Heart right ventricle (tissue), 16 donors: ENCODE measurements around the gene CSMD2. TPM values are rescaled to one million over a fixed set of nuclear protein-coding genes. Genes with fewer than 3 reads are reported as not detected.
A peak's percentile ranks its signal among the peaks of the same experiment; 100 is the strongest.

Experiments used
- ATAC-seq, 8 donors: fragments of 200-7000 bp; cut with Tn5 transposase; one replicate each; pipeline ENCODE4 v1.9.1; 2020; ENCODE audit warnings: mild to moderate bottlenecking in 8 of 8, moderate library complexity in 8 of 8, moderate number of reproducible peaks in 1 of 8
- DNase-seq, 2 donors: peaks; one replicate each; pipeline ENCODE4 v3.0.0-alpha.2; 2020
- H3K27ac ChIP-seq, 10 donors: fragments of 200-600 bp; sonication (generic) in 2 of 10; one replicate each; pipeline versions ENCODE4 v1.5.0 to v1.8.0; 2020 to 2022; ENCODE audit warnings: mild to moderate bottlenecking in 3 of 10
- H3K27me3 ChIP-seq, 7 donors: fragments of 200-600 bp; one replicate each; pipeline ENCODE4 v1.8.0; 2021 to 2022; ENCODE audit warnings: mild to moderate bottlenecking in 2 of 7
- H3K36me3 ChIP-seq, 9 donors: fragments of 200-600 bp; sonication (generic) in 1 of 9; one replicate each; pipeline versions ENCODE4 v1.5.0 to v1.8.0; 2020 to 2022; ENCODE audit warnings: mild to moderate bottlenecking in 2 of 9
- H3K4me1 ChIP-seq, 9 donors: fragments of 200-600 bp; sonication (generic) in 1 of 9; one replicate each; pipeline versions ENCODE4 v1.5.0 to v1.8.0; 2020 to 2022; ENCODE audit warnings: mild to moderate bottlenecking in 4 of 9
- H3K4me3 ChIP-seq, 10 donors: fragments of 200-600 bp; sonication (generic) in 2 of 10; one replicate each; pipeline versions ENCODE4 v1.5.0 to v1.8.0; 2020 to 2022; ENCODE audit warnings: mild to moderate bottlenecking in 7 of 10, moderate library complexity in 2 of 10
- H3K9me3 ChIP-seq, 11 donors: fragments of 200-600 bp in 10 of 11; sonication (generic) in 2 of 11; one replicate each; pipeline versions ENCODE4 v1.5.0 to v1.8.0; 2013 to 2022; ENCODE audit warnings: mild to moderate bottlenecking in 2 of 11, control low read depth in 1 of 11, moderate library complexity in 1 of 11
- WGBS, 2 donors: extraction: QIAGEN DNeasy Blood & Tissue Kit; methylation state at CpG; one replicate each; pipeline ENCODE4 v1.1.7; 2013; ENCODE audit warnings: inconsistent platforms in 1 of 2; 5-methylcytosine and 5-hydroxymethylcytosine counted together
- intact Hi-C, 10 donors: fragments of 100-400 bp; cut with DNase I; formaldehyde crosslinking; loops; one replicate each; pipeline versions ENCODE4 v1.11.1 to v1.14.2; 2022
- polyA plus RNA-seq, 2 donors: library from polyadenylated mRNA; stranded (reverse); fragments of 200-250 nt; gene quantifications; one replicate each; pipeline ENCODE4 v1.2.3, GENCODE V29; 2013
- total RNA-seq, 10 donors: library from RNA; stranded (reverse); fragmentation: NEBNext Ultra II Directional in 3 of 10; extraction: Animal tissue kit (Norgen Biotek cat#: 25700) in 3 of 10; gene quantifications; one replicate each; pipeline versions ENCODE4 v1.2.1 to v1.2.4, GENCODE V29; 2021 to 2023
- TF ChIP-seq, protein P1 (sequence below), 9 donors: fragments of 200-600 bp; sonication (generic) in 2 of 9; IDR thresholded peaks; one replicate each; pipeline versions ENCODE4 v1.5.0 to v1.8.0; 2021 to 2022; ENCODE audit warnings: antibody characterized with exemption in 9 of 9, mild to moderate bottlenecking in 5 of 9, moderate library complexity in 1 of 9
- donor health status: Arrhythmogenic right ventricular cardiomyopathy.
- donor health status: ischemic (EF 13 %, LVEDD 7.1; RV severe dilation, severe dysfunction).
- donor health status: healthy with polysubstance abuse.
- donor health status: DM: no; HTN: yes; CAD: no.
- donor health status: DM: no; HTN: no; CAD: no.
- donor health status: ischemic (EF 25% LVEDD 6.9; RV normal size, moderate dysfunction).
- donor health status: ischemic (EF 25% LVEDD 5.7; RV mildly dilated, moderate dysfunction).
- donor health status: healthy.
- donor health status: DM: yes; HTN: yes; CAD: no.
- donor health status: Ischemic cardiomyopathy.
- donor health status: ischemic (EF 35%, LVEDD 5.7; RV mildly dilated, moderate dysfunction).
- donor health status: nonischemic (EF 11% LVEDD 7.7; RV severe dilation, severe dysfunction).
- donor health status: DM: yes; HTN: yes; CAD: no.
- donor health status: PGD.
- donor health status: ischemic (EF 29% LVEDD 5.4; RV normal size, mild dysfunction).
- donor health status: nonischemic (EF 23%, LVEDD 6.1; RV moderate dilation, normal function).

Gene CSMD2
- total and polyA plus RNA-seq, 12 donors: 0.04 to 0.97 (median 0.14) TPM; not detected in 1

DNA sequence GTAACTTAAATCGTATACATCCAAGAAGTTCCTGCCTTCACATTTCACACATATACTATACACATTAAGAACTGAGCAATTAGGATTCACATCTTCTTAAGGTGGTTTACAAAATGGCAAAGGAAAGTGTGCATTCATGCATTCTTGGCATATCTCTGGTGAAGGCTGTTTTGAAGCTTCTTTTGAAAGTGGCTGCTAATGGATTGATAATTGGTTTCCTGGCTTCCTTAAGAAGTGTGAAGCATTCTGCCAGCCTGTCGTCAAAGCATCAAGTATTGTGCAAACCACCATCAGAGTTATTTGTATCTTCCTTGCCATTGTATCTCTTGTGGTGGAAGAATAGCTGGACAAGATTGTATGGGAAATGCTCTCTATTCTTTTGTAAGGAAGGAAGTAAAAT, 396.2 kb downstream of the CSMD2 start:
- intact Hi-C loops: no loop called here
- no peak for DNase-seq
- H3K36me3 ChIP-seq: no peaks in the 10 kb centered on the region
- ATAC-seq: no peak
- no peak overlapping the region for H3K27ac ChIP-seq
- TF ChIP-seq, protein P1, sequence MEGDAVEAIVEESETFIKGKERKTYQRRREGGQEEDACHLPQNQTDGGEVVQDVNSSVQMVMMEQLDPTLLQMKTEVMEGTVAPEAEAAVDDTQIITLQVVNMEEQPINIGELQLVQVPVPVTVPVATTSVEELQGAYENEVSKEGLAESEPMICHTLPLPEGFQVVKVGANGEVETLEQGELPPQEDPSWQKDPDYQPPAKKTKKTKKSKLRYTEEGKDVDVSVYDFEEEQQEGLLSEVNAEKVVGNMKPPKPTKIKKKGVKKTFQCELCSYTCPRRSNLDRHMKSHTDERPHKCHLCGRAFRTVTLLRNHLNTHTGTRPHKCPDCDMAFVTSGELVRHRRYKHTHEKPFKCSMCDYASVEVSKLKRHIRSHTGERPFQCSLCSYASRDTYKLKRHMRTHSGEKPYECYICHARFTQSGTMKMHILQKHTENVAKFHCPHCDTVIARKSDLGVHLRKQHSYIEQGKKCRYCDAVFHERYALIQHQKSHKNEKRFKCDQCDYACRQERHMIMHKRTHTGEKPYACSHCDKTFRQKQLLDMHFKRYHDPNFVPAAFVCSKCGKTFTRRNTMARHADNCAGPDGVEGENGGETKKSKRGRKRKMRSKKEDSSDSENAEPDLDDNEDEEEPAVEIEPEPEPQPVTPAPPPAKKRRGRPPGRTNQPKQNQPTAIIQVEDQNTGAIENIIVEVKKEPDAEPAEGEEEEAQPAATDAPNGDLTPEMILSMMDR (IDR thresholded peaks at IDR 0.05): no peak
- peaks cover 0 to 2% (median 0%) of the 10 kb centered on the region in 9 donors for H3K4me1 ChIP-seq
- no peak overlapping the region for H3K4me3 ChIP-seq
- 32 to 33% methylated on average over 2 of the region's 2 CpGs for whole genome bisulfite sequencing, 2 donors
- peaks cover 0 to 22% (median 4%) of the 10 kb centered on the region in 7 donors for H3K27me3 ChIP-seq
- no peaks in the 10 kb centered on the region for H3K9me3 ChIP-seq

DNA sequence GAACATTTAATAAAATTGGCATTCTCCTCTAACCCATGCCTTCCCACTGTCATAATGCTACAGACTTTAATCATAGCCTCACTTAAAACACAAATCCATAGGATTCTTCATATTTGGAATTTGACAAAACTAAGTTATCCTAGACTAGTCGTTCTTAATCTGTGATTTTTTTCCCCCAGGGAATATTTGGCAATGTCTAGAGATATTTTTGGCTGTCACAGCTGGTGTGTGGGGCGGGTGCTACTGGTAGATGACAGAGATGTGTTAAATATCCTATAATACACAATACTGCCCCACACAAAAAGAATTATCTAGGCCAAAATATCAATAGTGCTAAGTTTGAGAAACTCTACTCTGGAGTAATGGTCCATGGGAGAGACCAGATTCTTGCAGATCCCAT, 396.9 kb downstream of the CSMD2 start:
- Histone ChIP-seq H3K36me3 (no peaks in the 10 kb centered on the region), H3K4me1 (peaks cover 0 to 8% (median 0%) of the 10 kb centered on the region in 9 donors), H3K4me3 (no peak overlapping the region), H3K9me3 (no peaks in the 10 kb centered on the region), H3K27ac (no peak overlapping the region), H3K27me3 (peaks cover 0 to 16% (median 4%) of the 10 kb centered on the region in 7 donors)
- ATAC-seq (no peak), DNase-seq (no peak)
- intact Hi-C loops: no loop called here
- 29 to 39% methylated on average over 2 of the region's 2 CpGs for WGBS, 2 donors
- TF ChIP-seq, protein P1 (IDR thresholded peaks at IDR 0.05): no peak

DNA sequence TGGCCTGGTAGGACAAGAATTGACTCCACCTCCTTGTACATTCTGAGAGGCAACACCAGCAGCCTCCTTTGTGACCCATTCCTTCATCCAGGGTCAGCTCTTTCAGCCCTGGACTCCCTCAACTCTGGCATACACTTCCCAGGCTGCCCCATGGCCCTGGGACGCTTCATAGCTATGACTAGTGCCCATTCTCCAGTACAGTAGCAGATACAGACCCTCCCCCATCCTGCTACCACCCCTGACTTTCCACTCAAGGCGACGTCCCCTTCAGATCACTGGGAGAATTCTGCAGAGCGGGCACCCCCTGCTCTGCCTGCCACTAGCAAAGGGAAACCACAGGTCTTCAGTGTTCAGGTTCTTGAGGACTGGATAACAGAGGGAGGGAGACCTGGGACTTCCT, 400.9 kb downstream of the CSMD2 start:
- no peak overlapping the region for H3K27ac ChIP-seq
- TF ChIP-seq, protein P1 (IDR thresholded peaks at IDR 0.05): no peak
- H3K4me1 ChIP-seq: peaks cover 0 to 13% (median 0%) of the 10 kb centered on the region in 9 donors
- no peak for DNase-seq
- intact Hi-C loops: no loop called here
- no peaks in the 10 kb centered on the region for H3K36me3 ChIP-seq
- H3K27me3 ChIP-seq: no peaks in the 10 kb centered on the region
- H3K4me3 ChIP-seq: no peak overlapping the region
- WGBS, 2 donors: 74 to 81% methylated on average over 4 of the region's 4 CpGs
- no peaks in the 10 kb centered on the region for H3K9me3 ChIP-seq
- ATAC-seq: no peak

DNA sequence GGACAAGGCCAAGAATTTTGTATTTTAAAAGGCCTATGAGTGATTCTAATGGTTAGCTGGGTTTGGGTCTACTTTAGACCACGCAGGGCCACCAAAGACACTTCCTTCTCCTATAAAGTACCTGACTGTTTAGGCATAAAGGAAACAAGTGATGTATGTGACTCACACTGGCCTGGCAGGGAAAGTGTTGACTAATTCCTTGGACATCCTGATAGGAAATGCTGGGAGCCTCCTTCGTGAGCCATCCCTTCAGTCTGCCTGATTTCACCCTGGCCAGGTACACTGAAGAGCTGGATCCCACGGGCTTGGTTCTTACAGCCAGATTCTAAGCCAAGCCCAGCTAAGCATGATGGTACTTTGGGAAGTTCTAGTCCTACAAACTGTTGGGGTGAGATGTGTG, 401.6 kb downstream of the CSMD2 start:
- Histone ChIP-seq H3K27ac (peak overlapping the region in 1 of 10 donors; percentile 15), H3K9me3 (no peaks in the 10 kb centered on the region), H3K4me3 (no peak overlapping the region), H3K36me3 (no peaks in the 10 kb centered on the region), H3K4me1 (peaks cover 0 to 19% (median 0%) of the 10 kb centered on the region in 9 donors), H3K27me3 (no peaks in the 10 kb centered on the region)
- peak in 1 of 8 donors; percentile 36 for ATAC-seq
- TF ChIP-seq, protein P1 (IDR thresholded peaks at IDR 0.05): no peak
- 54 to 60% methylated on average over 3 of the region's 3 CpGs for WGBS, 2 donors
- DNase-seq: no peak
- intact Hi-C loops: no loop called here
